Chondrocyte (in vitro differentiated cells): ENCODE results near the gene TMEM273. TPM values are rescaled to one million over a fixed set of nuclear protein-coding genes. Genes with fewer than 3 reads are reported as not detected.

Experiments
- DNase-seq: peaks from one replicate; pipeline ENCODE4 v3.0.0; 2021; ENCODE audit warnings: mixed read lengths, low spot score
- H3K27ac Mint-ChIP-seq: one replicate; pipeline ENCODE4 v1.8.0; 2021; ENCODE audit warnings: mild to moderate bottlenecking, moderate library complexity, mixed read lengths; ENCODE audit not compliant: unreplicated experiment
- H3K27me3 Mint-ChIP-seq: 2 replicates; pipeline ENCODE4 v1.8.0; 2021; ENCODE audit warnings: low read depth, mixed read lengths
- H3K36me3 Mint-ChIP-seq: 2 replicates; pipeline ENCODE4 v1.8.0; 2021; ENCODE audit warnings: low read depth, mixed read lengths
- H3K4me1 Mint-ChIP-seq: 2 replicates; pipeline ENCODE4 v1.8.0; 2021; ENCODE audit warnings: low read depth, mild to moderate bottlenecking, mixed read lengths
- H3K4me3 Mint-ChIP-seq: one replicate; pipeline ENCODE4 v1.8.0; 2021; ENCODE audit warnings: mild to moderate bottlenecking, moderate library complexity, mixed read lengths; ENCODE audit not compliant: unreplicated experiment
- H3K9me3 Mint-ChIP-seq: 2 replicates; pipeline ENCODE4 v1.8.0; 2021; ENCODE audit warnings: low read depth, mixed read lengths
- CTCF ChIP-seq: fragments of 200-600 bp; sonication (generic); IDR thresholded peaks from 2 replicates; pipeline ENCODE4 v1.5.0; 2021; ENCODE audit warnings: antibody characterized with exemption, mild to moderate bottlenecking, moderate library complexity
- total RNA-seq: library from RNA; stranded (reverse); gene quantifications from 3 replicates; pipeline ENCODE4 v1.2.1, GENCODE V29; 2021

The TMEM273 gene
- total RNA-seq, 1 donor from 2014 or later = not detected

- Mint-ChIP-seq H3K36me3 (peaks cover 2% of the 10 kb centered on the region), H3K27me3 (no peaks in the 10 kb centered on the region), H3K4me1 (peaks cover 24% of the 10 kb centered on the region), H3K27ac (no peak overlapping the region), H3K9me3 (no peaks in the 10 kb centered on the region), H3K4me3 (no peak overlapping the region)
- TF ChIP-seq CTCF = no peak
- no peak for DNase-seq
Observed at GRCh38 chr10:49112098-49112497, 76.1 kb downstream of the TMEM273 start.

- H3K27me3 Mint-ChIP-seq = no peaks in the 10 kb centered on the region
- H3K27ac Mint-ChIP-seq = no peak overlapping the region
- peaks cover 2% of the 10 kb centered on the region for H3K36me3 Mint-ChIP-seq
- H3K4me3 Mint-ChIP-seq = no peak overlapping the region
- no peak for DNase-seq
- no peaks in the 10 kb centered on the region for H3K9me3 Mint-ChIP-seq
- H3K4me1 Mint-ChIP-seq = peaks cover 32% of the 10 kb centered on the region
- no peak for TF ChIP-seq CTCF
Observed at GRCh38 chr10:49111320-49111698, 76.9 kb downstream of the TMEM273 start.

- TF ChIP-seq CTCF = no peak
- DNase-seq = no peak
Observed at GRCh38 chr10:49110684-49111319, 77.4 kb downstream of the TMEM273 start.

GRCh38 chr10:49109669-49110340, 78.4 kb downstream of the TMEM273 start:
- Mint-ChIP-seq H3K9me3 (no peaks in the 10 kb centered on the region), H3K27me3 (no peaks in the 10 kb centered on the region), H3K4me3 (peak overlapping the region; percentile 9), H3K36me3 (peaks cover 2% of the 10 kb centered on the region), H3K4me1 (peaks cover 31% of the 10 kb centered on the region), H3K27ac (peak overlapping the region; percentile 63)
- TF ChIP-seq CTCF = no peak
- no peak for DNase-seq

More at GRCh38 chr10:49110684-49111319, 77.4 kb downstream of the TMEM273 start:
- H3K4me3 Mint-ChIP-seq = no peak overlapping the region
- H3K4me1 Mint-ChIP-seq = peaks cover 32% of the 10 kb centered on the region
- peaks cover 2% of the 10 kb centered on the region for H3K36me3 Mint-ChIP-seq
- H3K9me3 Mint-ChIP-seq = no peaks in the 10 kb centered on the region
- no peak overlapping the region for H3K27ac Mint-ChIP-seq
- no peaks in the 10 kb centered on the region for H3K27me3 Mint-ChIP-seq

GRCh38 chr10:49108656-49109055, 79.5 kb downstream of the TMEM273 start:
- Mint-ChIP-seq H3K4me3 (no peak overlapping the region), H3K4me1 (peaks cover 22% of the 10 kb centered on the region), H3K27me3 (no peaks in the 10 kb centered on the region), H3K27ac (no peak overlapping the region), H3K9me3 (no peaks in the 10 kb centered on the region), H3K36me3 (peaks cover 4% of the 10 kb centered on the region)
- TF ChIP-seq CTCF = no peak
- no peak for DNase-seq
